HAP-1 (cell line): ENCODE data around the gene FNDC11.

Experiments
- DNase-seq, 2 experiments: peaks; one replicate each; pipeline ENCODE4 v3.0.0-alpha.2; 2016 to 2020; ENCODE audit warnings: low spot score in 2 of 2
- H3K27me3 ChIP-seq: fragments of 250-450 bp; sonication (Bioruptor Pico); 2 replicates; pipeline ENCODE4 v1.5.1; 2020; ENCODE audit warnings: low read depth, mild to moderate bottlenecking, moderate library complexity
- H3K36me3 ChIP-seq: fragments of 250-450 bp; sonication (Bioruptor Pico); replicated peaks from 2 replicates; pipeline ENCODE4 v1.5.1; 2020; ENCODE audit warnings: mild to moderate bottlenecking
- H3K4me1 ChIP-seq: fragments of 250-450 bp; sonication (Bioruptor Pico); 2 replicates; pipeline ENCODE4 v1.5.1; 2020; ENCODE audit warnings: mild to moderate bottlenecking
- H3K4me3 ChIP-seq: fragments of 250-450 bp; sonication (Bioruptor Pico); 2 replicates; pipeline ENCODE4 v1.5.1; 2020; ENCODE audit warnings: mild to moderate bottlenecking, moderate library complexity
- H3K9me3 ChIP-seq: fragments of 250-450 bp; sonication (Bioruptor Pico); 2 replicates; pipeline ENCODE4 v1.5.1; 2020; ENCODE audit warnings: mild to moderate bottlenecking, moderate library complexity
- in situ Hi-C: fragments of 300-500 bp; cut with MboI; formaldehyde crosslinking; loops from 3 replicates; pipeline ENCODE4 v1.14.3; 2020; ENCODE audit warnings: low sequenced_read_pairs, inconsistent platforms, mixed read lengths

Gene FNDC11

DNA sequence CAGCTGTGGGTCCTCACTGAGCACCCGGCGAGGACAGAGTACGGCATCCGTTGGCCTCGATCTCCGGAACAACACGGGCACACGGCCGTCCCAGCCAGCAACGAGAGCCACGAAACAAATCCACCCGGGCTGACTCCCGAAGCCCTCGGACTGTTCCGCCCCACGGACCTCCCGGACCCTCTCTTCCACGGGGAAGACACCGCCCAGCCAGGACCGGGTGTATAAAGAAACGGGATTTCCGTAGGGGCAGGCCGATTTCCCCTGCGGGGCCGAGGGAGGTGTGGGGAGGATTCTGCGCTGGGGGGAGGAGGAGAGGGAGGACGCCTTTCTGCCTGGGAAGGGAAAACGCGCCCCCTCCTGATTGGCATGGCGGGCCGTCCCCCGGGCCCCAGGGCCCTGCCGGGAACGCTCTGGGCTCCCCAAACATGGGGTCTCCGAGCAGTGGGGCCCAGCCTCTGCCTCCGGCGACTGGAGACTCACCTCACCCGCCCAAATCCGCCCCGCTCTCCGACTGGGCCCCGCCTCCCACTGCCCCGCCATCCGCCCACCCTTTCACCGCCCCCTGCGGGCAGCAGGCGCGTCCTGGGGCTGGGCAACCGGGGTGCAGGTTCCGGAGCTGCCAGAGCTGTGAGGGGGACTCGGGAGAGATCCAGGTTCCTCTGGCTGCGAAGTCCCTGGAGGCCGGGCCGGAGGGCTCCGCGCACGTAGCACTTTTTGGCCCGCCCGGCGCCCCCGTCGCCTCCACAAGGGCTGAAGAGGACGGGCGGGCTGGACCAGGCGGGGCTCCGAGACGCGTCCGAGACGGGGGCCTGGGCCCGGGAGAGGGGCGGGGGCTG is 34.1 kb upstream of the FNDC11 start:
- DNase-seq: peak; percentile 60 to 88
- Histone ChIP-seq H3K4me1 (peaks cover 12% of the 10 kb centered on the region), H3K27me3 (no peaks in the 10 kb centered on the region), H3K9me3 (peaks cover 3% of the 10 kb centered on the region; the same call in 1 of the 2 replicates), H3K4me3 (peak overlapping the region; percentile 84), H3K36me3 (peaks cover 25% of the 10 kb centered on the region)
- in situ Hi-C loops: no loop called here

DNA sequence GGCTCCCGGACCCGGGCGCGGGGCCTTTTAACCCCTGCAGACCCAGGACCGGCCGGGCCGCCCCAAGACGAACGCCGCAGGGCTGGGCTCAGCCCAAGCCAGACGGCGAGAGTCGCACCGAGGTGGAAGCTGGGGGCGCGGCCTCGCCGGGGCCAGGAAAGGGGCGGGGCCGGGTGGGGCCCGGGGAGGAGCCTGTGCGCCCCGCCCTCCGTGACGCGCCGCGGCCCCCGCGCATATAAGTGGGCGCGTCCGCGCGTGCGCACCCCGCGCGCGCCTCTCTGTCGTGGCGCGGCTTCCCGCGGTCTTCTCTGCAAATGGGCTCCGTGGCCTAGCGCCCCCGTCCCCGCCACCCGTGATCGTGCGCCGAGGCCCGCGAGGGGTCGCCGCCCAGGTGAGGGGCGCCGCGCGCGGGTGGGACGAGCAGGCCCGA is 33.4 kb upstream of the FNDC11 start, which contains the start of gene PPDPF:
TSS of gene PPDPF (plus strand) at position 262 of the 430 bp plus-strand sequence. CDS start 544 bp downstream, outside the sequence.
- Histone ChIP-seq H3K9me3 (peaks cover 3% of the 10 kb centered on the region; the same call in 1 of the 2 replicates), H3K4me1 (peaks cover 12% of the 10 kb centered on the region), H3K36me3 (peaks cover 25% of the 10 kb centered on the region), H3K4me3 (peak within 1 kb of the TSS; percentile 84), H3K27me3 (no peaks in the 10 kb centered on the region)
- peak; percentile 58 to 82 for DNase-seq
- in situ Hi-C loops: no loop called here

DNA sequence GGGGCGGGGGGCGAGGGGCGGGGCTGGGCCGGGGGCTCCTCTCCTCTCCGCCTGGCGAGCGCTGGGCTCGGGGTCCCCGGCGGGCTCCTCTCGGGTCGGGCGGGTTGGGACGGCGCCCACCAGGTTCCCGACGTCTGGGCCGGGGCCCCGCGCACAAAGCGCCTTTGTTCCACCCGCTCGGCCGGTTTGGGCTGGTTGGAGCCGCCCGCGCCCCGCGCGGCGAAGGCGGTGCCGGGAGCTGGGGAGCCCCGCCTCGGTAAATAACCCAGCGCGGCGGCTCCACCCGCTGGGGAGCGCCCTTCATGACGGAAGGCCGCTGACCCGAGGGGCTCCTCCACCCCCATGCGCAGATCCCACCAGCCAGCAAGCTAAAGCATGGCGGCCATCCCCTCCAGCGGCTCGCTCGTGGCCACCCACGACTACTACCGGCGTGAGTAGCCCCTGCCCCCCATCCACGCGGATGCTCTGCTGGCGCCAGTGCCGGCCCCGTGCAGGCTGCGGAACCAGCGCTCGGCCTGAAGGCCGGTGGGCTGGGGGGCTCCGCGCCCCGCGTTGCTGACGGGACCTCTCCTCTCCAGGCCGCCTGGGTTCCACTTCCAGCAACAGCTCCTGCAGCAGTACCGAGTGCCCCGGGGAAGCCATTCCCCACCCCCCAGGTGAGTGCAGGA is 32.9 kb upstream of the FNDC11 start:
- H3K4me1 ChIP-seq: peaks cover 12% of the 10 kb centered on the region

DNA sequence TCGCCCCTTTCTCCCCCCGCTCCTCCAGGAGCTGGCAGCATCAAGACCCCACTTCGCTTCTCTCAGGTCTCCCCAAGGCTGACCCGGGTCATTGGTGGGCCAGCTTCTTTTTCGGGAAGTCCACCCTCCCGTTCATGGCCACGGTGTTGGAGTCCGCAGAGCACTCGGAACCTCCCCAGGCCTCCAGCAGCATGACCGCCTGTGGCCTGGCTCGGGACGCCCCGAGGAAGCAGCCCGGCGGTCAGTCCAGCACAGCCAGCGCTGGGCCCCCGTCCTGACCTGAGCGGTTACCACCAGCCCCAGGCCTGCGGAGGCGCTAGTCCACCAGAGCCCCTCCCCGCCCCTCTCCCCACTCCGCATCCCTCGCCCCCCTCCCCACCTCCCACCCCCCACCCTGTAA is 32.4 kb upstream of the FNDC11 start:
- peaks cover 25% of the 10 kb centered on the region for H3K36me3 ChIP-seq
- DNase-seq: no peak
- peaks cover 12% of the 10 kb centered on the region for H3K4me1 ChIP-seq
- H3K4me3 ChIP-seq: peak overlapping the region; percentile 84
- H3K27me3 ChIP-seq: 0 out of 2 replicates have a peak, but pooled peaks cover 2% of the 10 kb centered on the region
- in situ Hi-C loops: no loop called here
- H3K9me3 ChIP-seq: peaks cover 3% of the 10 kb centered on the region; the same call in 1 of the 2 replicates

More for the DNA sequence above, 32.9 kb upstream of the FNDC11 start:
- peak overlapping the region; percentile 84 for H3K4me3 ChIP-seq
- in situ Hi-C loops: no loop called here
- peaks cover 25% of the 10 kb centered on the region for H3K36me3 ChIP-seq
- peak; percentile 56 to 79 for DNase-seq
- peaks cover 3% of the 10 kb centered on the region; the same call in 1 of the 2 replicates for H3K9me3 ChIP-seq
- H3K27me3 ChIP-seq: 0 out of 2 replicates have a peak, but pooled peaks cover 2% of the 10 kb centered on the region

DNA sequence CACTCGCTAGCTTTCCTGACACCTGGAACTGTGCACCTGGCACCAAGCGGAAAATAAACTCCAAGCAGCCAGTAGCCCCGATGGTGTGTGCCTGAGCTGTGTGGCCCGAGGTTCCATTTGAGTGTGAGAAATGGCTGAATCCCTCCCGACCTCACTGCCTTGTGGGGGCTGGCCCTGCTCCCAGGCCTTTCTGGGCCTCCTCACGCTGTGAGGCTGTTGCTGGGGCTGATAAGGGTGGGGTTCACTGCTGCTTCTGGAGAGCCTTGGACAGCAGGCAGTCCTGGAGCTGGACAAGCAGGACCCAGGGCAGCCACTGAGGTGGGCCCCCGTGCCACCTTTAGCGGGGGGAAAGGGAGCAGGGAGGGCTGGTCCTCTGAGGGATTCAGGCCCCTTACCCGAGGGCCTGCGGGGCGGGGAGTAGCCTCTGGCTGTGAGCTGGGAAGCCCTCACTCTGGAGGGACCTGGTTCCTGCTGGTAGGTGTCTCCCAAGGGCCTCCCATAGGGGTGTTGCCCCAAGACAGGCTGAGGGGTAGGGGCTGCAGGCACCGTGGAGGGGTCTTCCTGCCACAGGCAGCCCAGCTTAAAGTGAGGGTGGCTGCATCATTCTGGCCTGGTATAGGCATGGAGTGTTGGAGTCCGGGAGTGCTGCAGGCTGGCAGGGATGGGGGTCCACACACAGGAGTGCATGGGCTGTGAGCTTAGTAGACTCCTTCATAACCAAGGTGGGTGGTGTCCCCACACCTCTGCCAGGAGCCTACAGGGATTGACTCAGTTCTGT is 31.7 kb upstream of the FNDC11 start:
- H3K27me3 ChIP-seq: 0 out of 2 replicates have a peak, but pooled peaks cover 2% of the 10 kb centered on the region
- DNase-seq: no peak
- peak overlapping the region; percentile 11 for H3K4me3 ChIP-seq
- H3K4me1 ChIP-seq: peaks cover 12% of the 10 kb centered on the region
- H3K9me3 ChIP-seq: peaks cover 3% of the 10 kb centered on the region; the same call in 1 of the 2 replicates
- peaks cover 25% of the 10 kb centered on the region for H3K36me3 ChIP-seq
- in situ Hi-C loops: no loop called here

DNA sequence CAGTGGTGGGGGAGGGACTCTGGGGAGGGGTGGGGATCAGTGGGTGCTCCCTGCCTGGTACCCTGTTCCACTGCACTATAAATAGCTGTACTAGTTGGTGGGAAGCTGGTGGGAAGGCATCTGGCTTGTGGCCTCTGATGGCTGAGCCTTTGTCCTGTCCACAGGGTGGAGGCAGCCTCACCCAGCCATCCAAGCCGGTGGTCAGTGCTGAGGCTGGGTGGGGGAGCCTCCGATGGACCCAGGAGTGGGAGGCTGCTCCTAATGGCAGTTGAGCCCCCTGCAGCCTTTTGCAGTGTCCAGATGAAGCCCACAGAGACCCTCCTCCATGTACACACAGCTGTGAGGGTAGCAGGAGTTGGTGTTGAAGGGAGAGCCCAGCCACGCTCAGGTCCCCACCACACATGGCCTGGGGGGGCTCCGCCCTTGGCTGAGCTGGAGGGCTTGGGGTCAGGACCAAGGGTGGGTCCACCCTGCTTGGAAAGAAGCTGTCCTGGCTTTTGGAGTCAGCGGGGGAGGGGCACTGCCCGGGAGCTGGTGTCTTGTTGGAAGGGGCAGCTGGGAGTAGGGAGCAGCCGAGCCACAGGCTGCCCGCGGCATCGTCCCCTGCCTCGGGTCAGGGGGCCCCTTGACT is 30.9 kb upstream of the FNDC11 start:
- in situ Hi-C loops: no loop called here

DNA sequence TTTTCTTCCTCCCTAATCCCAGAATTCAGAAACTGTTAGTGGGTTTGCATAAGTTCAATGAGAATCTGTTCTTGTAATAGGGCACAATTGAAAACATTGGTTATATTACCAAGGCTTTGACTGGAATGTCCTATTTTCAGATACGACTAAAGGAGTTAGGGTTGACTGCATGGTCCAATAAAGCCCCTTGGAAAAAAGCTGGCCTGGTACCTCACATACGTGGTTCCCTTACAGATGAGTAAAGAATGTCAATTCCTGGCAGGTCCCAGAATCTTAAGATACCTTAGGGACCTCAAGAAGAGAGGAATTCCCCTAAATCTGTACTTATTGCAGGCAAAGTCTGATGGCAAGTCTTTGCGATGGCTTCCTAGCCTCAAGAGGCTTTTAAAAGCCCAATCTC is 28.8 kb upstream of the FNDC11 start:
- peaks cover 7% of the 10 kb centered on the region; the same call in 1 of the 2 replicates for H3K4me1 ChIP-seq
- in situ Hi-C loops: no loop called here
- DNase-seq: no peak
- peaks cover 3% of the 10 kb centered on the region; the same call in 1 of the 2 replicates for H3K9me3 ChIP-seq
- H3K27me3 ChIP-seq: peaks cover 2% of the 10 kb centered on the region; the same call in 1 of the 2 replicates
- H3K36me3 ChIP-seq: peaks cover 25% of the 10 kb centered on the region
- no peak overlapping the region for H3K4me3 ChIP-seq

More for the DNA sequence above, 30.9 kb upstream of the FNDC11 start:
- peaks cover 12% of the 10 kb centered on the region for H3K4me1 ChIP-seq
- H3K9me3 ChIP-seq: peaks cover 3% of the 10 kb centered on the region; the same call in 1 of the 2 replicates
- no peak for DNase-seq
- peaks cover 25% of the 10 kb centered on the region for H3K36me3 ChIP-seq
- no peak overlapping the region for H3K4me3 ChIP-seq
- peaks cover 2% of the 10 kb centered on the region; the same call in 1 of the 2 replicates for H3K27me3 ChIP-seq

DNA sequence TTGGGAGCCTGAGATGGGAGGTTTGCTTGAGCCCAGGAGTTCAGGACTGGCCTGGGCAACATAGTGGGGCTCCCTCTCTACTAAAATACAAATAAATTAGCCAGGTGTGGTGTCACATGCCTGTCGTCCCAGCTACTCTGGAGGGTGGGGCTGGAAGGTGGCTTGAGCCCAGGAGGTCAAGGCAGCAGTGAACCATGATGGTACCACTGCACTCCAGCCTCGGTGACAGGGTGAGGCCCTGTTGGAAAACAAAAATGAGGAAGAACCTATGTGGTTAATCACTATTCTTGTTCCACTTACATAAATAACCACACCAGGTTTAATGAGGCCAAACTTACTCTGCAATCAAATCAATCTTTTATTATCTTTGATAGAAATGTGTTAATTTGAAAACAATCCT is 28.0 kb upstream of the FNDC11 start:
- Histone ChIP-seq H3K27me3 (peaks cover 2% of the 10 kb centered on the region; the same call in 1 of the 2 replicates), H3K36me3 (peaks cover 25% of the 10 kb centered on the region), H3K9me3 (peaks cover 3% of the 10 kb centered on the region; the same call in 1 of the 2 replicates), H3K4me3 (no peak overlapping the region), H3K4me1 (peaks cover 7% of the 10 kb centered on the region; the same call in 1 of the 2 replicates)
- in situ Hi-C loops: no loop called here
- no peak for DNase-seq

DNA sequence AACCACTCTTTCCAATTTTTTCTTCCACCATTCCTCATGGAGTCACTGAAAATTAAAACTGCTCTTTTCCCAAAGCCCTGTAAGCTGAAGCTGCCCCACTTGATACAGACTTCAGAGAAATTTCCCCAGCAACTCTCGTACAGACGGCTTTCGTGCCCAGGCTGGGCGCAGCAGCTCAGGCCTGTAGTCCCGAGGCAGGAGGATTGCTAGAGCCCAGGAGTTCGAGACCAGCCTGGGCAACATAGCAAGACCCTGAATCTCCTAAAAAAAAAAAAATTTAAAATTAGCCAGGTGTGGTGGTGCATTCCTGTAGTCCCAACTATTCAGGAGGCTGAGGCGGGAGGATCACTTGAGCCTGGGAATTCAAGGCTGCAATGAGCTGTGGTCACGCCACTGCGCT is 26.8 kb upstream of the FNDC11 start:
- peaks cover 3% of the 10 kb centered on the region; the same call in 1 of the 2 replicates for H3K9me3 ChIP-seq
- in situ Hi-C loops: no loop called here
- H3K4me3 ChIP-seq: no peak overlapping the region
- peaks cover 2% of the 10 kb centered on the region; the same call in 1 of the 2 replicates for H3K27me3 ChIP-seq
- H3K36me3 ChIP-seq: peaks cover 15% of the 10 kb centered on the region
- peaks cover 7% of the 10 kb centered on the region; the same call in 1 of the 2 replicates for H3K4me1 ChIP-seq
- no peak for DNase-seq

DNA sequence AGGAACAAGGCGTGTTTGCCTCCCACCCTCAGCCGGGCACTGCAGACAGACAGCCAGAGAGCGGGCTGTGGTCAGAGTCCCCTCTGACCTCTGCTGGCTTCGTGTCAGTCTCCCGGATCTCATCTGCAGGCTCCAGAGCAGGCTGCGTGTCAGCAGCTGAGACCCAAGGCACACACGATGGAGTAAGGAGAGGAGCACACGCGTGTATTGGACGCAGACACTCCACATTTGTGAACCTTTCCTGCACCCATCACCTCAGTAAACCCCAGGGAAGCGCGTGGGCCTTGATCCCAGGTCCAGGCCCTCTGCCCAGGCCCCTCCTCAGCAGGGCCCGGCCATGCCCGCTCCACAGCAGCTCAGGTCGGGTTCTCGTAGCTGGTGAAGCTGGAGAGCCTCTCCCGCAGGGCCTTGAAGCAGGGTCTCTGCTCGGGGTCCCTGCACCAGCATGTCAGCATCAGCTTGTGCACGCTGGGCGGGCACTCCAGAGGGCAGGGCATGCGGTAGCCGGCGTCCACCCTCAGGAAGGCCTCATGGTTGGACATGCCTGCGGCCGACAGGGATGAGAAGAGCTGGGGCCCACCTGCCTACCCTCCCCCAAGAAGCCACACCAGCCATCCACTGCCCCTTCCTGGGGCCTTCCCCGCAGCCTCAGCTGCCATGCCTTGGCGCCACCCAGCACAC is 24.6 kb upstream of the FNDC11 start:
- no peak overlapping the region for H3K4me3 ChIP-seq
- no peaks in the 10 kb centered on the region for H3K36me3 ChIP-seq
- H3K4me1 ChIP-seq: 0 out of 2 replicates have a peak, but pooled peaks cover 3% of the 10 kb centered on the region
- in situ Hi-C loops: no loop called here
- no peaks in the 10 kb centered on the region for H3K9me3 ChIP-seq
- no peak for DNase-seq
- H3K27me3 ChIP-seq: peaks cover 2% of the 10 kb centered on the region; the same call in 1 of the 2 replicates

DNA sequence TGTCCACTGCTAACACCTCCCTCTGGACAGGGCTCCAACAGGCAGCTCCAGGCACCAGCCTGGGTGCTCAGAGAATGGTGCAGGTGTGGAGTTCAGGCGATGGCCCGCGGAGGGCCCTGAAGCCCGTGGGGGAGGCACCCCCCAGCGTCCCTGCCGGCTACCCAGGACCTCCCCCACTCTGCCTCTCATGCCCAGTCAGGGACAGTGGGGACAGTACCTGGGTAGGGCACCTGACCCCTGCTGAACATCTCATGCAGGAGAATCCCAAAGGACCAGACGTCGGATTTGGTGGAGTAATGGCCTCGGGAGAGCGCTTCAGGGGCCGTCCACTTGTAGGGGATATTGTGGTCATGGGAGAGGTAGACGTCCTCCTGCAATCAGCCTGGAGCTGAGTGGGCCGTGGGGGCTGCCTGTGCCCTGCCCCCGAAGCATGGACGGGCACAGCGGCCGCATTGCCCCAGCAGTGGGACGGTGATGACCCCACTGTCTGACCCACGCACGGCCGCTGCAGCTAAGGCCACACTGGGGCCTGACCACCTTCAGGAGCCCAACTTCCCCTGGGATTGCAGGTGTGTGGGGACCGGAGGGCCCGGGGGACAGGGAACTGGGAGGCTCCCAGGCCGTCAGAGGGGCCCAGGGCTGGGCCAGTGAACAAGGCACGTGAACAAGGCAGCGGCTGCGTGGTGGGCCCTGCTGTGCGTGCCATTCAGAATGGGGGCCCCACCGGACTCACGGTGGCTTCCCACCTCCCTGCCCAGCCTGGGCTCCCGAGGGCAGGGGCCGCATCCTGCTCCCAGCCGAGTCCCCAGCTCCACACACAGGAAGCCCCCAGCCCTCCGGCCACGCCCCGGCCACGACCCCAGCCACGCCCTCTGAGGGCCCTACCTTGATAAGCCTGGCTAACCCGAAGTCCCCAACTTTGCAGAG is 23.8 kb upstream of the FNDC11 start:
- no peak overlapping the region for H3K4me3 ChIP-seq
- no peaks in the 10 kb centered on the region for H3K9me3 ChIP-seq
- in situ Hi-C loops: no loop called here
- H3K4me1 ChIP-seq: no peaks in the 10 kb centered on the region
- H3K36me3 ChIP-seq: no peaks in the 10 kb centered on the region
- H3K27me3 ChIP-seq: peaks cover 2% of the 10 kb centered on the region; the same call in 1 of the 2 replicates
- no peak for DNase-seq
